Tibial nerve (tissue), 3 donors: Measurements from ENCODE around the gene GRAMD4.

Source experiments
- CTCF ChIP-seq, 5 experiments: fragments of 200-600 bp in 3 of 5; fragments of 450-650 bp in 2 of 5; sonication (generic) in 3 of 5; IDR thresholded peaks; one replicate each; pipeline ENCODE4 v1.5.1; 2016 to 2019; ENCODE audit warnings: antibody characterized with exemption in 5 of 5, mild to moderate bottlenecking in 3 of 5, moderate library complexity in 2 of 5
- POLR2A ChIP-seq, 2 donors: fragments of 450-650 bp; IDR thresholded peaks; one replicate each; pipeline ENCODE4 v1.6.1; 2017; ENCODE audit warnings: antibody characterized with exemption in 2 of 2, mild to moderate bottlenecking in 2 of 2, moderate library complexity in 2 of 2

- no peak for TF ChIP-seq CTCF (IDR thresholded peaks at IDR 0.05)
- TF ChIP-seq POLR2A (IDR thresholded peaks at IDR 0.05) = no peak
Observed at GRCh38 chr22:46617207-46617985, 2.8 kb upstream of the GRAMD4 start.
